ENCODE data around the gene SMARCA5. TPM values are rescaled to one million over a fixed set of nuclear protein-coding genes. Genes with fewer than 3 reads are reported as not detected.

SMARCA5 gene
- total and polyA plus RNA-seq, 2 donors (not counting 3 experiments of a cell fraction or from before 2014, with no cell fraction given), result 7.9 to 57.6 TPM

DNA sequence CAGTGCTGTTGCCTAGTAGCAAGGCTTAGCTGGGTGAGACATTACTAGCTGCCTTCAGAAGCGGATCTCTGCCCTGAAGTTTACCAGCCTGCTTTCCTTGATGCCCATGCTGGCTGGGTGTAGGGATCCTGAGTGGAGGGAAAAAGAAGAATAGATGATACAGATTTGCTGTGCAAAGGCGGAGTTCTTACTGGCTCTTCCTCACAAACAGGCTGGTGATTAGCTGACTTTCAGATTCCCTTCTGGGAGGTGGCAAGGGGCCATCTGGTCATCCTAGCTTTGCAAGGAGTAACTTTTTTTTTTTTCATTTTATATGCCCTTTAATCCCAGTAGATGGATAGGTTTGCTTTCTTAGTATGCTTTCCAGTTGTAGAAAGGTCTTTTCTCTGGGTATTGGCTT, 44.8 kb downstream of the SMARCA5 start:
- ChIA-PET POLR2A (no interaction called here), CTCF (interaction anchor here (0.5 to 3.4 kb wide), 9 partner anchors 11 to 423 kb away, joined by 3 to 30 read pairs (median 4); no protein-coding TSS in a partner anchor)
- Histone ChIP-seq H4K20me1 (replicated peaks; ENCODE audit: control insufficient read depth, extremely low read depth, insufficient read depth, low read length) (no peaks in the 10 kb centered on the region), H3K4me2 (ENCODE audit: insufficient read depth, low read length) (no peak overlapping the region), H3K9ac (replicated peaks; ENCODE audit: extremely low read depth, insufficient read depth, low read length) (no peak overlapping the region), H2AFZ (ENCODE audit: low read depth, low read length) (peak overlapping the region; percentile 87), H3K27ac (ENCODE audit: insufficient read depth, low read depth, low read length) (no peak overlapping the region), H3K79me2 (ENCODE audit: control insufficient read depth, insufficient read depth, low read length) (no peaks in the 10 kb centered on the region), H3K9me3 (replicated peaks; ENCODE audit: control insufficient read depth, insufficient read depth, low read length) (no peaks in the 10 kb centered on the region), H3K4me3 (replicated peaks in 1 of 3; ENCODE audit: insufficient read depth in 1 of 3, low read depth in 1 of 3, low read length in 3 of 3) (no peak overlapping the region), H3K9me1 (replicated peaks; ENCODE audit: control insufficient read depth, extremely low read depth, insufficient read depth, low read length) (no peaks in the 10 kb centered on the region), H3K4me1 (ENCODE audit: control insufficient read depth, extremely low read depth, insufficient read depth, low read length) (peaks cover 4% of the 10 kb centered on the region), H3K27me3 (ENCODE audit: control insufficient read depth in 2 of 2, insufficient read depth in 2 of 2, low read length in 2 of 2) (no peaks in the 10 kb centered on the region), H3K36me3 (ENCODE audit: control insufficient read depth in 2 of 2, extremely low read depth in 1 of 2, insufficient read depth in 2 of 2, low read length in 2 of 2) (peaks cover 2 to 4% of the 10 kb centered on the region in 2 experiments)
- BruUV-seq (replicated peaks), result no TSS peak
- TF ChIP-seq GATA2 (IDR thresholded peaks at IDR 0.05; ENCODE audit: insufficient read depth, insufficient read length, low read depth, low read length), result no peak
- TF ChIP-seq MYC (IDR thresholded peaks at IDR 0.05; ENCODE audit: low read depth, low read length), result no peak
- TF ChIP-seq FOS (IDR thresholded peaks at IDR 0.05; ENCODE audit: borderline replicate concordance, insufficient read depth, low read length), result no peak
- no peak for TF ChIP-seq POLR2AphosphoS5 (IDR thresholded peaks at IDR 0.05; ENCODE audit: insufficient read depth, low read depth, low read length)
- TF ChIP-seq, protein P1, sequence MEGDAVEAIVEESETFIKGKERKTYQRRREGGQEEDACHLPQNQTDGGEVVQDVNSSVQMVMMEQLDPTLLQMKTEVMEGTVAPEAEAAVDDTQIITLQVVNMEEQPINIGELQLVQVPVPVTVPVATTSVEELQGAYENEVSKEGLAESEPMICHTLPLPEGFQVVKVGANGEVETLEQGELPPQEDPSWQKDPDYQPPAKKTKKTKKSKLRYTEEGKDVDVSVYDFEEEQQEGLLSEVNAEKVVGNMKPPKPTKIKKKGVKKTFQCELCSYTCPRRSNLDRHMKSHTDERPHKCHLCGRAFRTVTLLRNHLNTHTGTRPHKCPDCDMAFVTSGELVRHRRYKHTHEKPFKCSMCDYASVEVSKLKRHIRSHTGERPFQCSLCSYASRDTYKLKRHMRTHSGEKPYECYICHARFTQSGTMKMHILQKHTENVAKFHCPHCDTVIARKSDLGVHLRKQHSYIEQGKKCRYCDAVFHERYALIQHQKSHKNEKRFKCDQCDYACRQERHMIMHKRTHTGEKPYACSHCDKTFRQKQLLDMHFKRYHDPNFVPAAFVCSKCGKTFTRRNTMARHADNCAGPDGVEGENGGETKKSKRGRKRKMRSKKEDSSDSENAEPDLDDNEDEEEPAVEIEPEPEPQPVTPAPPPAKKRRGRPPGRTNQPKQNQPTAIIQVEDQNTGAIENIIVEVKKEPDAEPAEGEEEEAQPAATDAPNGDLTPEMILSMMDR (IDR thresholded peaks at IDR 0.05; ENCODE audit: extremely low read depth in 1 of 2, insufficient read depth in 1 of 2, low read depth in 1 of 2, low read length in 2 of 2), result no peak
- TF ChIP-seq EZH2 (IDR thresholded peaks at IDR 0.05; ENCODE audit: borderline replicate concordance, low read depth, low read length, severe bottlenecking), result no peak
- TF ChIP-seq, protein P2, sequence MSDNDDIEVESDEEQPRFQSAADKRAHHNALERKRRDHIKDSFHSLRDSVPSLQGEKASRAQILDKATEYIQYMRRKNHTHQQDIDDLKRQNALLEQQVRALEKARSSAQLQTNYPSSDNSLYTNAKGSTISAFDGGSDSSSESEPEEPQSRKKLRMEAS (IDR thresholded peaks at IDR 0.05; ENCODE audit: insufficient read depth, insufficient read length), result no peak
- TF ChIP-seq POLR2A (IDR thresholded peaks at IDR 0.05; ENCODE audit: low read depth, low read length), result no peak
- TF ChIP-seq JUN (IDR thresholded peaks at IDR 0.05; ENCODE audit: borderline replicate concordance, insufficient read depth, insufficient read length, low read depth), result no peak
- dilution Hi-C loops (cut with MboI; ENCODE audit: extremely low pct_ligation_motif_present, low sequenced_read_pairs), result no loop called here
- FAIRE-seq, result no peak
- peak; percentile 4 for DNase-seq (ENCODE audit: low read depth, low spot score)
- intact Hi-C loops (cut with micrococcal nuclease), result loop anchor here (5.0 kb wide), 1 partner anchor 164 kb away; no protein-coding TSS in a partner anchor

Measured in endothelial cell of umbilical vein (primary cell).